HG02763 (cell line): Measurements from ENCODE around the gene PRR36.

Source experiments
- ATAC-seq: cut with Tn5 transposase; IDR thresholded peaks from one replicate; pipeline ENCODE4 v1.9.1; 2021; ENCODE audit warnings: mild to moderate bottlenecking, moderate library complexity; ENCODE audit not compliant: unreplicated experiment

PRR36 gene

GRCh38 chr19:7820588-7820987 lies 53.6 kb downstream of the PRR36 start:
- ATAC-seq = no peak

- ATAC-seq = no peak
Observed at GRCh38 chr19:7819337-7819736, 54.9 kb downstream of the PRR36 start.

- ATAC-seq = no peak
Observed at GRCh38 chr19:7818806-7819205, 55.4 kb downstream of the PRR36 start.
